ENCODE measurements around the gene TBPL1. TPM values are rescaled to one million over a fixed set of nuclear protein-coding genes. Genes with fewer than 3 reads are reported as not detected.

Gene TBPL1
- total and polyA plus RNA-seq, 2 of the 13 experiments (the other 11 are each of a cell fraction or from before 2014, with no cell fraction given) = 25.3 to 39.3 TPM

DNA sequence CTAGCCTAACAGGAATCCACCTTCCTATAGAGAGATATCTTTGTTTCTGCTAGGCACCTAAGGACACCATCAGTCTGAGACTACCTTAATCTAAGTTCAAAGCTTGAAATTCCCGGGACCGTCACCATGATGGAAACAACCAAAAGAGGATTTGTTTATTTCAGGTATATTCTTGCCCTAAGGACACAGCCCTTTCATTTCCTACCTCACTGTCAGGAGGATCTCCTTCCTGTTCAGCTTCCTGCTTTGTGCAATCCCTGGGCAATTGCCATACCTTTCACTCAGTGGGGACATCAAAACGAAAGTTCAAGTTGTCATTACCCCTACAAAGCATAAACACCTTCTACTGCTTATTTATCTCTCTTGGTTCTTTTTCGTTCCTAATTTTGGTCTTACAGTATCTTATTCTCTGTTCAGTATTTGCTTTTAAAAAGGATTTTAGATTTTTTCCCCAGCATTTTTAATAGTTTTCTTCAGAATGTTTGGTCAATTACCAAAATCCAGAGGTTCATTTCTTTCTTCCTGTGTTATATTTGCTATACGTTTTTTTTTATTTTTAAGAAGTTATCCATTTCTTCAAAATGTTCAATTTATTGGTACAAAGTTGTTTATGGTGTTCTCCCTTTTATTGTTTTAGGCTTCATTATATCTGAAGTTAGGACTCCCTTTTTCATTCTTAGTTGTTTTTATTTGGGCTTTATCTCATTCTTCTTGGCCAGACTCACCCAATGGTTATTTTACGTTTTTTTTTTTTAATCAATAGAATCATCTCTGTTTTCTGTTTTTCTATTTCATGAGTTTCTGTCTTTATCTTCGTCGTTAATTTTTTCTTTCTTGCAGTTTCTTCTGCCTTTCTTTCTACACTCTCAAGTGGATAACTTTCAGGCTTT lies 13.0 kb upstream of the TBPL1 start (continued):
- TF ChIP-seq GABPA (IDR thresholded peaks at IDR 0.05; ENCODE audit: low read depth, low read length) (no peak), GABPA (CRISPR knock-in tag; IDR thresholded peaks at IDR 0.05; ENCODE audit: low read depth) (peak; percentile 76), CEBPG (CRISPR knock-in tag; IDR thresholded peaks at IDR 0.05) (peak; percentile 79), ZNF12 (CRISPR knock-in tag; IDR thresholded peaks at IDR 0.05) (0 out of 2 replicates have a peak, but pooled peaks have one; percentile 30), KDM1A (CRISPR knock-in tag; IDR thresholded peaks at IDR 0.05) (0 out of 2 replicates have a peak, but pooled peaks have one; percentile 11), KLF16 (CRISPR knock-in tag; IDR thresholded peaks at IDR 0.05) (no peak), REL (CRISPR knock-in tag; conservative IDR thresholded peaks at IDR 0.05) (no peak), IRF2 (CRISPR knock-in tag; IDR thresholded peaks at IDR 0.05) (peak; percentile 71; the same call in 1 of the 2 replicates), SAP130 (CRISPR knock-in tag; IDR thresholded peaks at IDR 0.05; ENCODE audit: low read depth) (peak; percentile 56), ELF3 (CRISPR knock-in tag; IDR thresholded peaks at IDR 0.05) (peak; percentile 86), NR2C2 (CRISPR knock-in tag; IDR thresholded peaks at IDR 0.05; ENCODE audit: borderline replicate concordance) (peak; percentile 60)
- TF ChIP-seq, protein P1, sequence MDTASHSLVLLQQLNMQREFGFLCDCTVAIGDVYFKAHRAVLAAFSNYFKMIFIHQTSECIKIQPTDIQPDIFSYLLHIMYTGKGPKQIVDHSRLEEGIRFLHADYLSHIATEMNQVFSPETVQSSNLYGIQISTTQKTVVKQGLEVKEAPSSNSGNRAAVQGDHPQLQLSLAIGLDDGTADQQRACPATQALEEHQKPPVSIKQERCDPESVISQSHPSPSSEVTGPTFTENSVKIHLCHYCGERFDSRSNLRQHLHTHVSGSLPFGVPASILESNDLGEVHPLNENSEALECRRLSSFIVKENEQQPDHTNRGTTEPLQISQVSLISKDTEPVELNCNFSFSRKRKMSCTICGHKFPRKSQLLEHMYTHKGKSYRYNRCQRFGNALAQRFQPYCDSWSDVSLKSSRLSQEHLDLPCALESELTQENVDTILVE (CRISPR knock-in tag; IDR thresholded peaks at IDR 0.05) = 0 out of 2 replicates have a peak, but pooled peaks have one; percentile 26
- TF ChIP-seq, protein P2, sequence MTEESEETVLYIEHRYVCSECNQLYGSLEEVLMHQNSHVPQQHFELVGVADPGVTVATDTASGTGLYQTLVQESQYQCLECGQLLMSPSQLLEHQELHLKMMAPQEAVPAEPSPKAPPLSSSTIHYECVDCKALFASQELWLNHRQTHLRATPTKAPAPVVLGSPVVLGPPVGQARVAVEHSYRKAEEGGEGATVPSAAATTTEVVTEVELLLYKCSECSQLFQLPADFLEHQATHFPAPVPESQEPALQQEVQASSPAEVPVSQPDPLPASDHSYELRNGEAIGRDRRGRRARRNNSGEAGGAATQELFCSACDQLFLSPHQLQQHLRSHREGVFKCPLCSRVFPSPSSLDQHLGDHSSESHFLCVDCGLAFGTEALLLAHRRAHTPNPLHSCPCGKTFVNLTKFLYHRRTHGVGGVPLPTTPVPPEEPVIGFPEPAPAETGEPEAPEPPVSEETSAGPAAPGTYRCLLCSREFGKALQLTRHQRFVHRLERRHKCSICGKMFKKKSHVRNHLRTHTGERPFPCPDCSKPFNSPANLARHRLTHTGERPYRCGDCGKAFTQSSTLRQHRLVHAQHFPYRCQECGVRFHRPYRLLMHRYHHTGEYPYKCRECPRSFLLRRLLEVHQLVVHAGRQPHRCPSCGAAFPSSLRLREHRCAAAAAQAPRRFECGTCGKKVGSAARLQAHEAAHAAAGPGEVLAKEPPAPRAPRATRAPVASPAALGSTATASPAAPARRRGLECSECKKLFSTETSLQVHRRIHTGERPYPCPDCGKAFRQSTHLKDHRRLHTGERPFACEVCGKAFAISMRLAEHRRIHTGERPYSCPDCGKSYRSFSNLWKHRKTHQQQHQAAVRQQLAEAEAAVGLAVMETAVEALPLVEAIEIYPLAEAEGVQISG (CRISPR knock-in tag; IDR thresholded peaks at IDR 0.05) = peak; percentile 68
- TF ChIP-seq, protein P3, sequence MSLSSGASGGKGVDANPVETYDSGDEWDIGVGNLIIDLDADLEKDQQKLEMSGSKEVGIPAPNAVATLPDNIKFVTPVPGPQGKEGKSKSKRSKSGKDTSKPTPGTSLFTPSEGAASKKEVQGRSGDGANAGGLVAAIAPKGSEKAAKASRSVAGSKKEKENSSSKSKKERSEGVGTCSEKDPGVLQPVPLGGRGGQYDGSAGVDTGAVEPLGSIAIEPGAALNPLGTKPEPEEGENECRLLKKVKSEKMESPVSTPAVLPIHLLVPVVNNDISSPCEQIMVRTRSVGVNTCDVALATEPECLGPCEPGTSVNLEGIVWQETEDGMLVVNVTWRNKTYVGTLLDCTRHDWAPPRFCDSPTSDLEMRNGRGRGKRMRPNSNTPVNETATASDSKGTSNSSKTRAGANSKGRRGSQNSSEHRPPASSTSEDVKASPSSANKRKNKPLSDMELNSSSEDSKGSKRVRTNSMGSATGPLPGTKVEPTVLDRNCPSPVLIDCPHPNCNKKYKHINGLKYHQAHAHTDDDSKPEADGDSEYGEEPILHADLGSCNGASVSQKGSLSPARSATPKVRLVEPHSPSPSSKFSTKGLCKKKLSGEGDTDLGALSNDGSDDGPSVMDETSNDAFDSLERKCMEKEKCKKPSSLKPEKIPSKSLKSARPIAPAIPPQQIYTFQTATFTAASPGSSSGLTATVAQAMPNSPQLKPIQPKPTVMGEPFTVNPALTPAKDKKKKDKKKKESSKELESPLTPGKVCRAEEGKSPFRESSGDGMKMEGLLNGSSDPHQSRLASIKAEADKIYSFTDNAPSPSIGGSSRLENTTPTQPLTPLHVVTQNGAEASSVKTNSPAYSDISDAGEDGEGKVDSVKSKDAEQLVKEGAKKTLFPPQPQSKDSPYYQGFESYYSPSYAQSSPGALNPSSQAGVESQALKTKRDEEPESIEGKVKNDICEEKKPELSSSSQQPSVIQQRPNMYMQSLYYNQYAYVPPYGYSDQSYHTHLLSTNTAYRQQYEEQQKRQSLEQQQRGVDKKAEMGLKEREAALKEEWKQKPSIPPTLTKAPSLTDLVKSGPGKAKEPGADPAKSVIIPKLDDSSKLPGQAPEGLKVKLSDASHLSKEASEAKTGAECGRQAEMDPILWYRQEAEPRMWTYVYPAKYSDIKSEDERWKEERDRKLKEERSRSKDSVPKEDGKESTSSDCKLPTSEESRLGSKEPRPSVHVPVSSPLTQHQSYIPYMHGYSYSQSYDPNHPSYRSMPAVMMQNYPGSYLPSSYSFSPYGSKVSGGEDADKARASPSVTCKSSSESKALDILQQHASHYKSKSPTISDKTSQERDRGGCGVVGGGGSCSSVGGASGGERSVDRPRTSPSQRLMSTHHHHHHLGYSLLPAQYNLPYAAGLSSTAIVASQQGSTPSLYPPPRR (CRISPR knock-in tag; IDR thresholded peaks at IDR 0.05; ENCODE audit: borderline replicate concordance) = no peak
